ENCODE measurements around the gene TSEN2. TPM values are rescaled to one million over a fixed set of nuclear protein-coding genes. Genes with fewer than 3 reads are reported as not detected.
A peak's percentile ranks its signal among the peaks of the same experiment; 100 is the strongest.

TSEN2 gene
- polyA plus RNA-seq, 1 donor (not counting 4 experiments of a cell fraction or from before 2014, with no cell fraction given), result 23.8 TPM

GRCh38 chr3:12577379-12577778 lies 93.1 kb downstream of the TSEN2 start:
- H3K79me2 ChIP-seq (ENCODE audit: control insufficient read depth, insufficient read depth, low read length), result no peaks in the 10 kb centered on the region
- DNase-seq (ENCODE audit: low read depth, low spot score) (no peak), FAIRE-seq (no peak)
- no peak overlapping the region for H3K27ac ChIP-seq (ENCODE audit: control insufficient read depth, insufficient read depth, low read length)
- H3K9me3 ChIP-seq (ENCODE audit: control insufficient read depth, low read depth, low read length), result no peaks in the 10 kb centered on the region
- H4K20me1 ChIP-seq (ENCODE audit: control insufficient read depth, extremely low read depth, insufficient read depth, low read length), result no peaks in the 10 kb centered on the region
- no peak overlapping the region for H3K4me2 ChIP-seq (ENCODE audit: control insufficient read depth, extremely low read depth, insufficient read depth, low read depth, low read length)
- H3K9me1 ChIP-seq (ENCODE audit: control insufficient read depth, extremely low read depth, insufficient read depth, low read length), result no peaks in the 10 kb centered on the region
- peaks cover 35 to 36% of the 10 kb centered on the region in 2 experiments for H3K36me3 ChIP-seq (ENCODE audit: control insufficient read depth in 2 of 2, extremely low read depth in 1 of 2, insufficient read depth in 2 of 2, low read length in 2 of 2)
- dilution Hi-C loops (cut with MboI; ENCODE audit: extremely low pct_ligation_motif_present, low sequenced_read_pairs), result no loop called here
- no peak overlapping the region for H3K4me3 ChIP-seq (ENCODE audit: control insufficient read depth in 2 of 3, extremely low read depth in 1 of 3, insufficient read depth in 2 of 3, low read depth in 1 of 3, low read length in 3 of 3)
- TF ChIP-seq, protein P1, sequence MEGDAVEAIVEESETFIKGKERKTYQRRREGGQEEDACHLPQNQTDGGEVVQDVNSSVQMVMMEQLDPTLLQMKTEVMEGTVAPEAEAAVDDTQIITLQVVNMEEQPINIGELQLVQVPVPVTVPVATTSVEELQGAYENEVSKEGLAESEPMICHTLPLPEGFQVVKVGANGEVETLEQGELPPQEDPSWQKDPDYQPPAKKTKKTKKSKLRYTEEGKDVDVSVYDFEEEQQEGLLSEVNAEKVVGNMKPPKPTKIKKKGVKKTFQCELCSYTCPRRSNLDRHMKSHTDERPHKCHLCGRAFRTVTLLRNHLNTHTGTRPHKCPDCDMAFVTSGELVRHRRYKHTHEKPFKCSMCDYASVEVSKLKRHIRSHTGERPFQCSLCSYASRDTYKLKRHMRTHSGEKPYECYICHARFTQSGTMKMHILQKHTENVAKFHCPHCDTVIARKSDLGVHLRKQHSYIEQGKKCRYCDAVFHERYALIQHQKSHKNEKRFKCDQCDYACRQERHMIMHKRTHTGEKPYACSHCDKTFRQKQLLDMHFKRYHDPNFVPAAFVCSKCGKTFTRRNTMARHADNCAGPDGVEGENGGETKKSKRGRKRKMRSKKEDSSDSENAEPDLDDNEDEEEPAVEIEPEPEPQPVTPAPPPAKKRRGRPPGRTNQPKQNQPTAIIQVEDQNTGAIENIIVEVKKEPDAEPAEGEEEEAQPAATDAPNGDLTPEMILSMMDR (optimal IDR thresholded peaks at IDR 0.05 in 1 of 3, IDR thresholded peaks at IDR 0.05 in 1 of 3, conservative IDR thresholded peaks at IDR 0.05 in 1 of 3; ENCODE audit: extremely low read depth in 1 of 3, insufficient read depth in 2 of 3, low read length in 3 of 3), result no peak
- no peak for TF ChIP-seq EZH2 (IDR thresholded peaks at IDR 0.05; ENCODE audit: low read length)
- no peak overlapping the region for H2AFZ ChIP-seq (ENCODE audit: control insufficient read depth, low read length)
- no peaks in the 10 kb centered on the region for H3K27me3 ChIP-seq (ENCODE audit: control insufficient read depth, extremely low read depth, insufficient read depth, low read length)
- no peak overlapping the region for H3K9ac ChIP-seq (ENCODE audit: control insufficient read depth, extremely low read depth, insufficient read depth, low read length)
- no peaks in the 10 kb centered on the region for H3K4me1 ChIP-seq (ENCODE audit: control insufficient read depth, extremely low read depth, insufficient read depth, low read length)

DNA sequence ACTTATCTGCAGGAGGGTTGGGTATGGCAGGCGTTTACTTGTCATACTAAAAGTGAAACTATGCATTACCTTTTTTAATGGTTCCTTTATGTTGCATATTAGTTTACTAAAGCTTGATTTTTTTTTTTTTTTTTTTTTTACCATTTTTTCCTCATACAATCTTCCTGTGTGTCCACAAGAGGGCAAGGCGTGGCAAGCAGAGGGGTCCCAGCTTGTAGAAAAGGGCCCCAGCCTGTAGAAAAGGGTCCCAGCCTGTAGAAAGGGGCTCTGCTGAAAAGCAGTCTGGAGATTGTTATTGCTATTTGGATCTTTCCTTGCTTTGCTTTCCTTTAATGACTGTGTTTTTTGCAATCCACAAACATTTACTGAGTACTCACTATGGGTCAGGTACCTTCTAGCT lies 94.5 kb downstream of the TSEN2 start:
- no peak overlapping the region for H2AFZ ChIP-seq (ENCODE audit: control insufficient read depth, low read length)
- no peaks in the 10 kb centered on the region for H3K27me3 ChIP-seq (ENCODE audit: control insufficient read depth, extremely low read depth, insufficient read depth, low read length)
- FAIRE-seq, result no peak
- no peaks in the 10 kb centered on the region for H3K9me1 ChIP-seq (ENCODE audit: control insufficient read depth, extremely low read depth, insufficient read depth, low read length)
- dilution Hi-C loops (cut with MboI; ENCODE audit: extremely low pct_ligation_motif_present, low sequenced_read_pairs), result no loop called here
- DNase-seq (ENCODE audit: low read depth, low spot score), result no peak
- no peak overlapping the region for H3K27ac ChIP-seq (ENCODE audit: control insufficient read depth, insufficient read depth, low read length)
- H4K20me1 ChIP-seq (ENCODE audit: control insufficient read depth, extremely low read depth, insufficient read depth, low read length), result no peaks in the 10 kb centered on the region
- H3K9me3 ChIP-seq (ENCODE audit: control insufficient read depth, low read depth, low read length), result no peaks in the 10 kb centered on the region
- no peak overlapping the region for H3K9ac ChIP-seq (ENCODE audit: control insufficient read depth, extremely low read depth, insufficient read depth, low read length)
- TF ChIP-seq EZH2 (IDR thresholded peaks at IDR 0.05; ENCODE audit: low read length), result no peak
- TF ChIP-seq, protein P1 (optimal IDR thresholded peaks at IDR 0.05 in 1 of 3, IDR thresholded peaks at IDR 0.05 in 1 of 3, conservative IDR thresholded peaks at IDR 0.05 in 1 of 3; ENCODE audit: extremely low read depth in 1 of 3, insufficient read depth in 2 of 3, low read length in 3 of 3), result peak in 1 of 3 experiments; percentile 18
- H3K4me1 ChIP-seq (ENCODE audit: control insufficient read depth, extremely low read depth, insufficient read depth, low read length), result no peaks in the 10 kb centered on the region
- no peak overlapping the region for H3K4me3 ChIP-seq (ENCODE audit: control insufficient read depth in 2 of 3, extremely low read depth in 1 of 3, insufficient read depth in 2 of 3, low read depth in 1 of 3, low read length in 3 of 3)
- no peak overlapping the region for H3K4me2 ChIP-seq (ENCODE audit: control insufficient read depth, extremely low read depth, insufficient read depth, low read depth, low read length)
- peaks cover 34 to 38% of the 10 kb centered on the region in 2 experiments for H3K36me3 ChIP-seq (ENCODE audit: control insufficient read depth in 2 of 2, extremely low read depth in 1 of 2, insufficient read depth in 2 of 2, low read length in 2 of 2)
- no peaks in the 10 kb centered on the region for H3K79me2 ChIP-seq (ENCODE audit: control insufficient read depth, insufficient read depth, low read length)

Data from keratinocyte (primary cell).